Endothelial cell (in vitro differentiated cells): ENCODE data around the gene CAMKK2. TPM values are rescaled to one million over a fixed set of nuclear protein-coding genes. Genes with fewer than 3 reads are reported as not detected.

ENCODE experiments used
- DNase-seq: peaks from one replicate; pipeline ENCODE4 v3.0.0; 2021; ENCODE audit warnings: low spot score
- H3K27ac Mint-ChIP-seq: one replicate; pipeline ENCODE4 v1.8.0; 2021; ENCODE audit warnings: mixed read lengths, inconsistent platforms; ENCODE audit not compliant: unreplicated experiment
- H3K27me3 Mint-ChIP-seq: one replicate; pipeline ENCODE4 v1.8.0; 2021; ENCODE audit warnings: mild to moderate bottlenecking, moderate library complexity, mixed read lengths, inconsistent platforms; ENCODE audit not compliant: unreplicated experiment
- H3K36me3 Mint-ChIP-seq: one replicate; pipeline ENCODE4 v1.8.0; 2021; ENCODE audit warnings: mild to moderate bottlenecking, low read depth, mixed read lengths, inconsistent platforms; ENCODE audit not compliant: unreplicated experiment
- H3K4me1 Mint-ChIP-seq: one replicate; pipeline ENCODE4 v1.8.0; 2021; ENCODE audit warnings: mild to moderate bottlenecking, mixed read lengths, inconsistent platforms; ENCODE audit not compliant: unreplicated experiment
- H3K4me3 Mint-ChIP-seq: one replicate; pipeline ENCODE4 v1.8.0; 2021; ENCODE audit warnings: mild to moderate bottlenecking, mixed read lengths, inconsistent platforms; ENCODE audit not compliant: unreplicated experiment
- H3K9me3 Mint-ChIP-seq: one replicate; pipeline ENCODE4 v1.8.0; 2021; ENCODE audit warnings: mixed read lengths, inconsistent platforms; ENCODE audit not compliant: unreplicated experiment
- CTCF ChIP-seq: fragments of 200-600 bp; sonication (generic); IDR thresholded peaks from one replicate; pipeline ENCODE4 v1.5.0; 2021; ENCODE audit warnings: antibody characterized with exemption; ENCODE audit not compliant: unreplicated experiment
- total RNA-seq: library from RNA; stranded (reverse); fragmentation: NEBNext Ultra II Directional; extraction: Animal tissue kit (Norgen Biotek cat#: 25700); gene quantifications from one replicate; pipeline ENCODE4 v1.2.1, GENCODE V29; 2021; ENCODE audit not compliant: unreplicated experiment

Gene CAMKK2
- total RNA-seq, 1 donor from 2014 or later: 44.5 TPM

GRCh38 chr12:121189131-121189530, 107.4 kb downstream of the CAMKK2 start:
- no peak for TF ChIP-seq CTCF

GRCh38 chr12:121188227-121188626, 108.3 kb downstream of the CAMKK2 start:
- DNase-seq: no peak
- no peaks in the 10 kb centered on the region for H3K36me3 Mint-ChIP-seq
- peaks cover 8% of the 10 kb centered on the region for H3K4me1 Mint-ChIP-seq
- no peak overlapping the region for H3K27ac Mint-ChIP-seq
- H3K4me3 Mint-ChIP-seq: no peak overlapping the region
- H3K27me3 Mint-ChIP-seq: peaks cover 3% of the 10 kb centered on the region
- no peak for TF ChIP-seq CTCF
- no peaks in the 10 kb centered on the region for H3K9me3 Mint-ChIP-seq

More at GRCh38 chr12:121189131-121189530, 107.4 kb downstream of the CAMKK2 start:
- H3K9me3 Mint-ChIP-seq: no peaks in the 10 kb centered on the region
- peaks cover 3% of the 10 kb centered on the region for H3K27me3 Mint-ChIP-seq
- H3K4me1 Mint-ChIP-seq: peaks cover 8% of the 10 kb centered on the region
- no peak for DNase-seq
- no peak overlapping the region for H3K27ac Mint-ChIP-seq
- no peaks in the 10 kb centered on the region for H3K36me3 Mint-ChIP-seq
- no peak overlapping the region for H3K4me3 Mint-ChIP-seq

Other genes starting within 250 kb of the CAMKK2 start
- gene P2RX7, start 163.8 kb downstream of the CAMKK2 start, total RNA-seq: 0.82 TPM
- 20.0 TPM for gene P2RX4, start 86.6 kb downstream of the CAMKK2 start, total RNA-seq
- gene ANAPC5, start 55.7 kb upstream of the CAMKK2 start, total RNA-seq: 68.7 TPM
- gene RNF34, start 103.4 kb upstream of the CAMKK2 start, total RNA-seq: 46.5 TPM